Activated CD8-positive, alpha-beta T cell treated with anti-CD3 and anti-CD28 coated beads for 36 hours (primary cell): Measurements from ENCODE around the gene GLO1. TPM values are rescaled to one million over a fixed set of nuclear protein-coding genes. Genes with fewer than 3 reads are reported as not detected.

Experiments
- ATAC-seq: fragments of 200-7000 bp; cut with Tn5 transposase; one replicate; pipeline ENCODE4 v1.10.0; 2021; ENCODE audit warnings: mild to moderate bottlenecking, moderate library complexity
- CTCF ChIA-PET: fragments of 350-600 bp; sonication (Branson Sonifier 250); formaldehyde crosslinking; loops from one replicate; lab custom pipeline; 2021; ENCODE audit warnings: antibody characterized with exemption; lab: Charles Lee
- POLR2A ChIA-PET: fragments of 350-600 bp; sonication (Branson Sonifier 250); formaldehyde crosslinking; loops from one replicate; lab custom pipeline; 2021; ENCODE audit warnings: antibody characterized with exemption; lab: Charles Lee
- DNase-seq: peaks from one replicate; pipeline ENCODE4 v3.0.0-alpha.2; 2020
- H3K27ac Mint-ChIP-seq: one replicate; pipeline ENCODE4 v1.8.0; 2021; ENCODE audit warnings: mild to moderate bottlenecking, mixed read lengths
- H3K27me3 Mint-ChIP-seq: one replicate; pipeline ENCODE4 v1.8.0; 2021; ENCODE audit warnings: mixed read lengths
- H3K36me3 Mint-ChIP-seq: one replicate; pipeline ENCODE4 v1.8.0; 2021; ENCODE audit warnings: low read depth, mixed read lengths
- H3K4me1 Mint-ChIP-seq: one replicate; pipeline ENCODE4 v1.8.0; 2021; ENCODE audit warnings: low read depth, mixed read lengths
- H3K4me3 Mint-ChIP-seq: one replicate; pipeline ENCODE4 v1.8.0; 2021; ENCODE audit warnings: mild to moderate bottlenecking, moderate library complexity, mixed read lengths
- H3K9me3 Mint-ChIP-seq: one replicate; pipeline ENCODE4 v1.8.0; 2021; ENCODE audit warnings: mixed read lengths
- CTCF ChIP-seq: fragments of 200-600 bp; IDR thresholded peaks from one replicate; pipeline ENCODE4 v1.8.0; 2022; ENCODE audit warnings: antibody characterized with exemption, mild to moderate bottlenecking
- intact Hi-C: fragments of 100-400 bp; cut with micrococcal nuclease; formaldehyde crosslinking; loops from one replicate; pipeline ENCODE4 v1.10.0; 2022
- total RNA-seq, 2 experiments: library from RNA; stranded (reverse); gene quantifications; one replicate each; pipeline ENCODE4 v1.2.3, GENCODE V29; 2021

Gene GLO1
- total RNA-seq, 2 experiments from 2014 or later = 135 to 142 TPM

DNA sequence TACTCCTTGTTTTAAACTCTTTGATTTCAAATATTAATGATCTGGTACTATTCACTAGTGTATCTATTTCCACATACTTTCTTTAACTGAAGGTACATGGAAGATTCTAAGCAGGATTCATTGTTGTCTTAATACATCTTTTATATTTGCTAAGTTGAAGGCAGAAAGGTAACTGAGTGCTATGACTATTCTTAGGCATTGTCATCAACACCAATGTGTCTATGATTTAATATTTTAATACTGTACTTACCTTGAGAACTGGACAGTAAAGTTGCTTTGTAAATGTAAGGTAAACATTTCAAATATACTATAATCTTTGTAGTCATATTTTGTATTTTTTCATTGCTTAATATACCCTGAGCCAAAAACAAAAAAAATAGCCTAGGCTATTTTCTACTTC is 54.3 kb downstream of the GLO1 start:
- Mint-ChIP-seq H3K4me1 (no peaks in the 10 kb centered on the region), H3K36me3 (no peaks in the 10 kb centered on the region), H3K27me3 (no peaks in the 10 kb centered on the region), H3K27ac (no peak overlapping the region), H3K9me3 (peaks cover 5% of the 10 kb centered on the region), H3K4me3 (no peak overlapping the region)
- CTCF ChIA-PET = no interaction called here
- intact Hi-C loops = no loop called here
- ATAC-seq (no peak), DNase-seq (no peak)
- POLR2A ChIA-PET = no interaction called here
- no peak for TF ChIP-seq CTCF

DNA sequence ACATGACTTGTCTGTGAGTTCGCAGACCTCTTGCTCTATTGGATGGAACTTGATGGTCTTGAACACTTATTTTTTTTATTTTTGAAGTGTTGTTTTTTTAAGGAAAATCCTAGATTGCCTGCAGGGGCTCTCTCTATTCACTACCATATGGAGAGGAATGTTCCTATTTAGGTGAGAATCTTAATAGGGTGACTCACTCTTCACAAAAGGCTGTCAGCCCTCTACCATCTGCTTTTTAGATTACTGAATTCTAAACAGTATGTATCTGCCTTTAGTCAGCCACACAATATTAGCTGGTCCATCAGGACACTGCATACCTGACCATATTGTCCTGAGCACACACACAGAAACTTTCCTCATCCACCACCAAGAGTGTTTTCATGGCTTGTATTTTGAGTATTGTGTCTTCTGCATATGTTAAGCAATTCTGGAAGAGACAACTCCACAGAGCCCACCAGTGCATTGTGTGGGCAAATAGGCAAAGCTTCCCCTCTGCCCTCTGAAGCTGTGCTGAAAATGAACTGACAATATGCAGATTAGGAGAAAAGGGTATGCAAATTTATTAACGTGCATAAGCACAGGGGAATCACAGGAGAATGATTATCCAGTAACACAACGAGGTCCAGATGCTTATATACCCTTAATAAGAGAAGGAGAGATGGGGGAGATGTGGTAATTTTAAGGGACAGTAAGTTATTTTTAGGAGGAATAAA is 56.6 kb downstream of the GLO1 start:
- no peak for TF ChIP-seq CTCF
- POLR2A ChIA-PET = no interaction called here
- no peak for DNase-seq
- no peaks in the 10 kb centered on the region for H3K27me3 Mint-ChIP-seq
- intact Hi-C loops = no loop called here
- ATAC-seq = no peak
- H3K27ac Mint-ChIP-seq = no peak overlapping the region
- H3K4me3 Mint-ChIP-seq = no peak overlapping the region
- H3K36me3 Mint-ChIP-seq = no peaks in the 10 kb centered on the region
- H3K4me1 Mint-ChIP-seq = peaks cover 4% of the 10 kb centered on the region
- CTCF ChIA-PET = no interaction called here
- peaks cover 3% of the 10 kb centered on the region for H3K9me3 Mint-ChIP-seq

DNA sequence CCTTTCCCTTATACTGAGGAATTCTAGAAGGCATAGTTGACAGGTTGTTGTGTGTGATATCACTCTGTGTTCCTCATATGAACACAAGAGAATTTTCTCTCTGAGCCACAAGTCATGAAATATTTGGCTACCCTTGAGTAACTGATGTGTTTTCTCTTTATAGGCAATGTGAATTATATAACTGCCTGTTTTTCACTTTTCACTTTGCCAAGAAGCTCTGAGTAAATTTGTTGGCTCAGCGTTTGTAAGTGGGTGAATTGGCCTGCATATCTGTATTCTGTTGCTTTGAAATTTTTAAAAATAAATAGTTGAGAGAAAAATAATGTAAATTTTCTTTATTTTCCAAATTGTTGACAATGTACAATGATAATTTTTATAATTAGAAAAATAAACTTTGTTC is 58.0 kb downstream of the GLO1 start:
- no peaks in the 10 kb centered on the region for H3K36me3 Mint-ChIP-seq
- no peak for ATAC-seq
- H3K4me1 Mint-ChIP-seq = peaks cover 10% of the 10 kb centered on the region
- H3K27me3 Mint-ChIP-seq = no peaks in the 10 kb centered on the region
- intact Hi-C loops = no loop called here
- no peak for TF ChIP-seq CTCF
- DNase-seq = no peak
- ChIA-PET CTCF (no interaction called here), POLR2A (no interaction called here)
- H3K4me3 Mint-ChIP-seq = no peak overlapping the region
- H3K9me3 Mint-ChIP-seq = no peaks in the 10 kb centered on the region
- no peak overlapping the region for H3K27ac Mint-ChIP-seq

GRCh38 chr6:38640216-38640909 is 62.6 kb downstream of the GLO1 start:
- peak; percentile 29 for ATAC-seq
- Mint-ChIP-seq H3K4me3 (peak overlapping the region; percentile 86), H3K36me3 (no peaks in the 10 kb centered on the region), H3K27ac (peak overlapping the region; percentile 93), H3K27me3 (no peaks in the 10 kb centered on the region), H3K9me3 (no peaks in the 10 kb centered on the region), H3K4me1 (peaks cover 41% of the 10 kb centered on the region)
- TF ChIP-seq CTCF = no peak
- ChIA-PET CTCF (interaction anchor here (1.0 kb wide), 1 partner anchor 70 kb away, joined by 4 read pairs; no protein-coding TSS in a partner anchor), POLR2A (interaction anchor here (1.0 to 2.2 kb wide), 4 partner anchors 10 to 63 kb away, joined by 3 to 6 read pairs (median 4); partner anchors contain the start of gene GLO1)
- intact Hi-C loops = no loop called here
- no peak for DNase-seq
